Measurements from ENCODE around the gene ECT2L.

DNA sequence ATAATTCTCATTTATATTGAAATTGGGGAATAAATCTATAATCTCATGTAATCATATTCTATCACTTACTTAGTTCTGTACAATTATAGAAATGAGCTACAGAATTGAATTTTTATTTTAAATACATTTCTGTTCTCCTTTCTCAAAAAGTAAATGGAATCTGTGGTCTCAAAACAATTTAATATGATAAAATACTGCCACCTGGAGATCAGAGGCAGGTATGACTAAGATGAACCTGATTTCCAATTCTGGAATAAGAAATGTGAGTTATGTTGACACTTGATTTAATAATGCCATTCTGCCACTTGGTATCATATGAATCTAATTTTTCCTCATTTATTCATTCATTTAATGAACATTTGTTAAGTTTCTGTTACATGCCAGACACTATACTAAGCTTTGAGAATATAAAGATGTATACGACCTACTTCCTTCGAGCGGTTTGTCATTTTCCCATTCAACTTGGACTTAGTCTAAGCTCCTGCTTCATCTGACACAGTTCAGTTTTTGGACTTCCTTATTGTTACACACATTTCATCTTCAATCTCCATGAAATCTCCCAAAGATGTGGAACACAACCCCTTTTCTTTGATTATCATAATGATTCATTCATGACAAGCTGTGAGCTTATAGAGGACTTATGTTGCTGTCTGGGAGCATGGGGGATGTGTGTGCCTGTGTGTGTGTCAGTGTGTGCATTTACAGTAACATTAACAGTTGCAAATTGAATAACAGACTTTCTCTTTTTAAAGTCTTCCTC is 29.8 kb upstream of the ECT2L start:
- TF ChIP-seq, protein P1, sequence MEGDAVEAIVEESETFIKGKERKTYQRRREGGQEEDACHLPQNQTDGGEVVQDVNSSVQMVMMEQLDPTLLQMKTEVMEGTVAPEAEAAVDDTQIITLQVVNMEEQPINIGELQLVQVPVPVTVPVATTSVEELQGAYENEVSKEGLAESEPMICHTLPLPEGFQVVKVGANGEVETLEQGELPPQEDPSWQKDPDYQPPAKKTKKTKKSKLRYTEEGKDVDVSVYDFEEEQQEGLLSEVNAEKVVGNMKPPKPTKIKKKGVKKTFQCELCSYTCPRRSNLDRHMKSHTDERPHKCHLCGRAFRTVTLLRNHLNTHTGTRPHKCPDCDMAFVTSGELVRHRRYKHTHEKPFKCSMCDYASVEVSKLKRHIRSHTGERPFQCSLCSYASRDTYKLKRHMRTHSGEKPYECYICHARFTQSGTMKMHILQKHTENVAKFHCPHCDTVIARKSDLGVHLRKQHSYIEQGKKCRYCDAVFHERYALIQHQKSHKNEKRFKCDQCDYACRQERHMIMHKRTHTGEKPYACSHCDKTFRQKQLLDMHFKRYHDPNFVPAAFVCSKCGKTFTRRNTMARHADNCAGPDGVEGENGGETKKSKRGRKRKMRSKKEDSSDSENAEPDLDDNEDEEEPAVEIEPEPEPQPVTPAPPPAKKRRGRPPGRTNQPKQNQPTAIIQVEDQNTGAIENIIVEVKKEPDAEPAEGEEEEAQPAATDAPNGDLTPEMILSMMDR (conservative IDR thresholded peaks at IDR 0.05; ENCODE audit: low read depth, low read length), result peak; percentile 70
- no peak for TF ChIP-seq EZH2 (IDR thresholded peaks at IDR 0.05; ENCODE audit: borderline replicate concordance, low read depth, low read length, poor library complexity, severe bottlenecking)
